Astrocyte (in vitro differentiated cells and primary cell): ENCODE data around the gene BLOC1S3.

Experiments
- CTCF ChIP-seq: IDR thresholded peaks from 2 replicates; pipeline ENCODE4 v1.5.1; 2011; ENCODE audit warnings: low read depth, mild to moderate bottlenecking, inconsistent platforms, low read length, moderate library complexity; ENCODE audit not compliant: insufficient read depth
- EZH2 ChIP-seq: IDR thresholded peaks from 2 replicates; pipeline ENCODE4 v1.6.1; 2012; ENCODE audit warnings: mild to moderate bottlenecking, low read length, inconsistent platforms; ENCODE audit not compliant: insufficient read depth

GRCh38 chr19:45178262-45179071, at the start of gene BLOC1S3:
- TF ChIP-seq CTCF: no peak
- no peak for TF ChIP-seq EZH2
